Measurements from ENCODE around the gene MEIS2.
A peak's percentile ranks its signal among the peaks of the same experiment; 100 is the strongest.

MEIS2 gene

DNA sequence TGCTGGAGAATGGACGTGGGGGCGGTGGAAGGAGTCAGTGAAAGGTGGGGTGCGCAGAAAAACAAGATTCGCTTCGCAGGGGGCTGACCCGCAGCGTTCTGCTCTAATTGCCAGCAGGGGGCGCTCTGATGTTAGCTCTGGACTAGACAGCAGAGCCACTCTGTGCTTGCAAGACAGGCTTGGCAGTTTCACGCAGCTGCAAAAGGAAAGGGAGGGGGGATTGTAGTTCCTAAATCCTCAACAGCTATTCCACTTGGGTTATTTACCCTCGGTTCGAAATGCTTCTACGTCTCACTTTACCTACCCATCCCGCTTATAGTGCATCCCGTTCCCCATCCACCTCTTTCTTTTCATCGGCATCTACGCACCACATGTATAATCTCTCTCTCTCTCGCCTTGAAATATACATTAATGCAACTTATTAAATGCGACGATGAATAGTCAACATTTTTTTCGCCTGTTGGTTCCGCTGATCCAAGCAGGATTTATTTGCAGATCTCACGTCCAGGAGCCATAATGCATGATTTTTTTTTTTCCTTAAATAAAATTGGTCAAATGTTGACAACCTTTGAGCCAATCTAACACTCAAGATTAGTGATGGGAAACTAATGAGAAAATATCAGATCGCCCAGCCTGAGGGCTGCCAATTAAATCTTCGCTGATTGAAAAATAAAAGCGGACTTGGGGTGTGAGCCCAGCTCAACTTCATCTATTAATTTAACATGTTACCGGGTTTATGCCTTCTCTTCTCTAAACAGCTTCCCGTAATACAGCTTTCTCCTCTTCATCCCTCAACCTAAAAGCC, 216.4 kb downstream of the MEIS2 start (continued):
- TF ChIP-seq ZNF350 (tag by site-specific recombination; IDR thresholded peaks at IDR 0.05) (no peak), ZBTB20 (tag by site-specific recombination; IDR thresholded peaks at IDR 0.05) (no peak), GLIS2 (tag by site-specific recombination; IDR thresholded peaks at IDR 0.05) (peak; percentile 85)

DNA sequence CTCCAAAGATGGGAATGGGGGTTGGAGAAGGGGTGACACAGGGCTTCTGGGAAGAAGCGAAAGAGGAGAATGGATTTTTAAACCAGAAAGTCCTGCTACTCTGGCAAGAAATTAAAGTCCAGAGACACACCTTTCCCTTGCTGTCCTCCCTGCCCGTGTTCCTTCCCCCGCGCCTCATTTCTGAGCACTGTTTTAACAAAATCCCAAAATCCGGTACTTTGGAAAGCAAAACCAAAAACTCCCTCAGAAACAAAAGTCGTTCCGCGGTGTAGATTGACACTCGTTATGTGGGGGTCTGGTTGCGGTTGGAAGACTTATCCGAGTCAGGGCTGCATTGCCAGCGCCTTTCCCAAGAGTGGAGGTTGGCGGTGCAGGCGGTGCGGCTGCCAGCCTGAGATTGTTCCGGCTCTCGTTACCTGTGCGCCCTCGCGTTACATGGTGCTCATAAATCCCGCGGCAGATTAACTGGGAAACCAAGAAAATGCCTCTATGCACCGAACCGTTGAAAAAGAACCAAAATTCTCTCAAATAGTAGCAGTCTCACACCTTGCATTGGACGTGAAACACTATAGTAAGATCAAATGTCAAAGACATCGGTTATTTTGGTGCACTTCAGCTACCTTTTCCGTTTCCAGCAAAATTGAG, 217.7 kb downstream of the MEIS2 start:
- peak; percentile 69 for TF ChIP-seq ZNF335 (tag by site-specific recombination; conservative IDR thresholded peaks at IDR 0.05)
- no peak for TF ChIP-seq ZNF571 (tag by site-specific recombination; IDR thresholded peaks at IDR 0.05)
- no peaks in the 10 kb centered on the region for H3K36me3 ChIP-seq (ENCODE audit: control insufficient read depth in 2 of 2, insufficient read depth in 1 of 2, low read length in 2 of 2)
- ChIA-PET CTCF (interaction anchor here (0.6 to 1.9 kb wide), 11 partner anchors 13 to 1498 kb away, joined by 3 to 13 read pairs (median 4); no protein-coding TSS in a partner anchor), POLR2A (interaction anchor here (0.6 kb wide), 1 partner anchor 226 kb away, joined by 4 read pairs; no protein-coding TSS in a partner anchor)
- no peaks in the 10 kb centered on the region for H3K9me3 ChIP-seq (ENCODE audit: control insufficient read depth, insufficient read depth, low read depth, low read length)
- peak overlapping the region; percentile 10; the same call in 1 of the 2 replicates for H3K27ac ChIP-seq (ENCODE audit: extremely low read depth, low read depth, low read length)
- H3K4me1 ChIP-seq (ENCODE audit: control insufficient read depth, insufficient read depth, low read length): no peaks in the 10 kb centered on the region
- H3K4me3 ChIP-seq (ENCODE audit: low read depth, low read length): no peak overlapping the region; the same call in 1 of the 2 replicates

DNA sequence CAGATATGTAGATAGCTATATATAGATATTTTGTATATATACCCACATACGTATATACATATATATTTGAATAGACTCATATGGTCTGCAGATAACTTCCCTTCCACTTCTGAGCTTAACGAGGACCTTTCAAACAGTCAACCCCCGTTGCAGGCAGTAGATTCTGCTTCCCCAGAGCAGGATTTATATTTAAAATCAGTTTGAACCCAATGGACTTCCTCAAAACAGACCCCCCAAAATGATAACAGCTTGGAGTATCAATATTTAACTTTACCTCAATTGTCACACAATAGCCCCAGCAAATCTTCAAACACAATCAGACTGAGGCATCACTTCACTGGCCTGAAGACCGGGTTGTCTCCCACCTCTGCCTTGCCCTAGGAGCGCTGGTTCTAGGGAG, 218.3 kb downstream of the MEIS2 start:
- TF ChIP-seq, protein P1, sequence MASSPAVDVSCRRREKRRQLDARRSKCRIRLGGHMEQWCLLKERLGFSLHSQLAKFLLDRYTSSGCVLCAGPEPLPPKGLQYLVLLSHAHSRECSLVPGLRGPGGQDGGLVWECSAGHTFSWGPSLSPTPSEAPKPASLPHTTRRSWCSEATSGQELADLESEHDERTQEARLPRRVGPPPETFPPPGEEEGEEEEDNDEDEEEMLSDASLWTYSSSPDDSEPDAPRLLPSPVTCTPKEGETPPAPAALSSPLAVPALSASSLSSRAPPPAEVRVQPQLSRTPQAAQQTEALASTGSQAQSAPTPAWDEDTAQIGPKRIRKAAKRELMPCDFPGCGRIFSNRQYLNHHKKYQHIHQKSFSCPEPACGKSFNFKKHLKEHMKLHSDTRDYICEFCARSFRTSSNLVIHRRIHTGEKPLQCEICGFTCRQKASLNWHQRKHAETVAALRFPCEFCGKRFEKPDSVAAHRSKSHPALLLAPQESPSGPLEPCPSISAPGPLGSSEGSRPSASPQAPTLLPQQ (tag by site-specific recombination; IDR thresholded peaks at IDR 0.05): no peak
- TF ChIP-seq ZFP41 (tag by site-specific recombination; IDR thresholded peaks at IDR 0.05; ENCODE audit: borderline replicate concordance) (no peak), ZNF510 (tag by site-specific recombination; IDR thresholded peaks at IDR 0.05; ENCODE audit: insufficient replicate concordance) (no peak), ZFHX2 (tag by site-specific recombination; conservative IDR thresholded peaks at IDR 0.05) (no peak), ZFP3 (tag by site-specific recombination; IDR thresholded peaks at IDR 0.05; ENCODE audit: low read depth) (no peak), ZNF501 (tag by site-specific recombination; IDR thresholded peaks at IDR 0.05) (no peak), ZNF48 (tag by site-specific recombination; IDR thresholded peaks at IDR 0.05) (no peak), ZNF394 (tag by site-specific recombination; IDR thresholded peaks at IDR 0.05; ENCODE audit: borderline replicate concordance) (no peak), ZNF701 (tag by site-specific recombination; IDR thresholded peaks at IDR 0.05) (no peak), ZFP37 (tag by site-specific recombination; IDR thresholded peaks at IDR 0.05) (no peak), ZFP69B (tag by site-specific recombination; IDR thresholded peaks at IDR 0.05) (no peak), ZNF2 (tag by site-specific recombination; IDR thresholded peaks at IDR 0.05) (no peak), ZNF768 (tag by site-specific recombination; IDR thresholded peaks at IDR 0.05) (no peak), KLF10 (tag by site-specific recombination; IDR thresholded peaks at IDR 0.05) (no peak), ZBTB48 (tag by site-specific recombination; IDR thresholded peaks at IDR 0.05) (no peak)
- TF ChIP-seq, protein P2, sequence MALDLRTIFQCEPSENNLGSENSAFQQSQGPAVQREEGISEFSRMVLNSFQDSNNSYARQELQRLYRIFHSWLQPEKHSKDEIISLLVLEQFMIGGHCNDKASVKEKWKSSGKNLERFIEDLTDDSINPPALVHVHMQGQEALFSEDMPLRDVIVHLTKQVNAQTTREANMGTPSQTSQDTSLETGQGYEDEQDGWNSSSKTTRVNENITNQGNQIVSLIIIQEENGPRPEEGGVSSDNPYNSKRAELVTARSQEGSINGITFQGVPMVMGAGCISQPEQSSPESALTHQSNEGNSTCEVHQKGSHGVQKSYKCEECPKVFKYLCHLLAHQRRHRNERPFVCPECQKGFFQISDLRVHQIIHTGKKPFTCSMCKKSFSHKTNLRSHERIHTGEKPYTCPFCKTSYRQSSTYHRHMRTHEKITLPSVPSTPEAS (tag by site-specific recombination; IDR thresholded peaks at IDR 0.05): no peak
- H3K9me3 ChIP-seq (ENCODE audit: control insufficient read depth, insufficient read depth, low read depth, low read length): no peaks in the 10 kb centered on the region
- ChIA-PET CTCF (no interaction called here), POLR2A (no interaction called here)
- H3K27ac ChIP-seq (ENCODE audit: extremely low read depth, low read depth, low read length): no peak overlapping the region
- H3K4me3 ChIP-seq (ENCODE audit: low read depth, low read length): no peak overlapping the region
- H3K4me1 ChIP-seq (ENCODE audit: control insufficient read depth, insufficient read depth, low read length): no peaks in the 10 kb centered on the region
- H3K36me3 ChIP-seq (ENCODE audit: control insufficient read depth in 2 of 2, insufficient read depth in 1 of 2, low read length in 2 of 2): no peaks in the 10 kb centered on the region

All from HEK293 (cell line).